Islet precursor cell (in vitro differentiated cells): ENCODE data around the gene PTPRN2.
A peak's percentile ranks its signal among the peaks of the same experiment; 100 is the strongest.

ENCODE experiments used
- DNase-seq: peaks from one replicate; pipeline ENCODE4 v3.0.0-alpha.2; 2018

PTPRN2 gene

GRCh38 chr7:158315326-158315725 is 272.3 kb downstream of the PTPRN2 start:
- DNase-seq, result no peak

GRCh38 chr7:158314394-158314793 is 273.2 kb downstream of the PTPRN2 start:
- no peak for DNase-seq

- peak; percentile 34 for DNase-seq
Observed at GRCh38 chr7:158313931-158314330, 273.7 kb downstream of the PTPRN2 start.

- peak; percentile 19 for DNase-seq
Observed at GRCh38 chr7:158312789-158313188, 274.8 kb downstream of the PTPRN2 start.

GRCh38 chr7:158311791-158312190 is 275.8 kb downstream of the PTPRN2 start:
- DNase-seq, result peak; percentile 14

GRCh38 chr7:158310924-158311666 is 276.5 kb downstream of the PTPRN2 start:
- DNase-seq, result peak; percentile 45

- peak; percentile 32 for DNase-seq
Observed at GRCh38 chr7:158309868-158310763, 277.5 kb downstream of the PTPRN2 start.

GRCh38 chr7:158308001-158308400 is 279.6 kb downstream of the PTPRN2 start:
- no peak for DNase-seq

- peak; percentile 1 for DNase-seq
Observed at GRCh38 chr7:158304072-158304471, 283.6 kb downstream of the PTPRN2 start.

GRCh38 chr7:158303121-158303520 is 284.5 kb downstream of the PTPRN2 start:
- DNase-seq, result no peak

- no peak for DNase-seq
Observed at GRCh38 chr7:158302274-158303070, 285.2 kb downstream of the PTPRN2 start.

- DNase-seq, result peak; percentile 10
Observed at GRCh38 chr7:158301207-158301606, 286.4 kb downstream of the PTPRN2 start.

- DNase-seq, result peak; percentile 14
Observed at GRCh38 chr7:158300427-158300826, 287.2 kb downstream of the PTPRN2 start.

GRCh38 chr7:158299607-158300006 is 288.0 kb downstream of the PTPRN2 start:
- peak; percentile 15 for DNase-seq

- peak; percentile 22 for DNase-seq
Observed at GRCh38 chr7:158296798-158297104, 290.9 kb downstream of the PTPRN2 start.

GRCh38 chr7:158295966-158296797 is 291.4 kb downstream of the PTPRN2 start:
- DNase-seq, result peak; percentile 31

- peak; percentile 29 for DNase-seq
Observed at GRCh38 chr7:158294468-158295215, 293.0 kb downstream of the PTPRN2 start.

- peak; percentile 20 for DNase-seq
Observed at GRCh38 chr7:158292948-158293347, 294.7 kb downstream of the PTPRN2 start.

- peak; percentile 11 for DNase-seq
Observed at GRCh38 chr7:158291998-158292397, 295.6 kb downstream of the PTPRN2 start.

- peak; percentile 14 for DNase-seq
Observed at GRCh38 chr7:158289761-158290523, 297.7 kb downstream of the PTPRN2 start.

- DNase-seq, result no peak
Observed at GRCh38 chr7:158289231-158289630, 298.4 kb downstream of the PTPRN2 start.
